EH (cell line): ENCODE results near the gene FAM20B.
"Not testable (repeated sequence)": the region's sequence is repeated elsewhere in the genome, so short reads cannot be mapped to it uniquely, and the experiment has no call there.

Experiments used
- DNase-seq: peaks from one replicate; pipeline ENCODE4 v3.0.0-alpha.2; 2015; ENCODE audit warnings: low read depth

FAM20B gene

GRCh38 chr1:179023946-179024650 is 1.6 kb upstream of the FAM20B start:
- no peak for DNase-seq

- peak; percentile 65 for DNase-seq
Measured at GRCh38 chr1:179025975-179026812, 500 bp downstream of the FAM20B start.

GRCh38 chr1:179026813-179027669 is 1.3 kb downstream of the FAM20B start:
- DNase-seq = no peak

GRCh38 chr1:179029321-179029759 is 3.6 kb downstream of the FAM20B start:
- no peak for DNase-seq

- DNase-seq = no peak
Measured at GRCh38 chr1:179030130-179030529, 4.4 kb downstream of the FAM20B start.

GRCh38 chr1:179030683-179031082 is 5.0 kb downstream of the FAM20B start:
- no peak for DNase-seq

GRCh38 chr1:179031284-179031683 is 5.6 kb downstream of the FAM20B start:
- no peak for DNase-seq

- DNase-seq = peak; percentile 78
Measured at GRCh38 chr1:179031855-179032513, 6.3 kb downstream of the FAM20B start.

- peak; percentile 76 for DNase-seq
Measured at GRCh38 chr1:179034720-179035119, 9.0 kb downstream of the FAM20B start.

- peak; percentile 64 for DNase-seq
Measured at GRCh38 chr1:179036844-179037465, 11.3 kb downstream of the FAM20B start.

- DNase-seq = no peak
Measured at GRCh38 chr1:179038528-179039281, 13.0 kb downstream of the FAM20B start.

- DNase-seq = not testable (repeated sequence)
Measured at GRCh38 chr1:179039502-179040174, 13.9 kb downstream of the FAM20B start.

- not testable (repeated sequence) for DNase-seq
Measured at GRCh38 chr1:179040175-179040551, 14.5 kb downstream of the FAM20B start.

- DNase-seq = no peak
Measured at GRCh38 chr1:179042087-179042486, 16.4 kb downstream of the FAM20B start.

GRCh38 chr1:179042700-179043099 is 17.0 kb downstream of the FAM20B start:
- no peak for DNase-seq

GRCh38 chr1:179043266-179043665 is 17.6 kb downstream of the FAM20B start:
- no peak for DNase-seq

- DNase-seq = no peak
Measured at GRCh38 chr1:179043907-179044306, 18.2 kb downstream of the FAM20B start.

- no peak for DNase-seq
Measured at GRCh38 chr1:179046808-179047635, 21.3 kb downstream of the FAM20B start.

- DNase-seq = peak; percentile 39
Measured at GRCh38 chr1:179047636-179047997, 21.9 kb downstream of the FAM20B start.
